Hepatocyte (in vitro differentiated cells): ENCODE data around the gene GOLGA8J.

Experiments used
- CTCF ChIP-seq: fragments of 200-600 bp; sonication (generic); IDR thresholded peaks from 2 replicates; pipeline ENCODE4 v1.5.1; 2016; ENCODE audit warnings: antibody characterized with exemption, mild to moderate bottlenecking; ENCODE audit not compliant: poor library complexity
- EZH2 ChIP-seq: fragments of 200-600 bp; sonication (generic); IDR thresholded peaks from 2 replicates; pipeline ENCODE4 v1.6.1; 2016; ENCODE audit warnings: antibody characterized with exemption, mild to moderate bottlenecking, borderline replicate concordance
- EZH2phosphoT487 ChIP-seq: fragments of 200-600 bp; sonication (generic); IDR thresholded peaks from one replicate; pipeline ENCODE4 v1.6.1; 2018; ENCODE audit warnings: antibody characterized with exemption, mild to moderate bottlenecking, low read depth, moderate library complexity; ENCODE audit not compliant: unreplicated experiment, severe bottlenecking

DNA sequence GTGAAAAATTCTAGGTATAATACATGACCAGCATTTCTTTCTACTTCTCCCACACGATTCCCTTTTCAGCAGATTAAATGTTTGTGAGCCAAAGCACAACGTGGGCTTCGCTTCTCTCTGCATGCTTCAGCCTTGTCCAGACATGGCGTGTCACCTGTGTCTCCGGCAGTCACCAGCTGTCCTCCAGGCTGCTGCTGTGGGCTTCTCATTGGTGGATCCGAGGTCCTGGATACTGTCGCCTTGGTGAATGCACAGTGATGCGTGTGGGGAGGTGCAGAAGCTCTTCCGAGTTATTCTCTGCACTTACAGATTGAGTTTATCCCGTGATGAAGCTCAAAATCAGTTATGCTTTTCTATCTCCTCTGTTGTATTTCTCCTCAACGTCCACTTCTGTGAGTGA, 23.0 kb upstream of the GOLGA8J start:
- TF ChIP-seq CTCF, result no peak
- TF ChIP-seq EZH2, result no peak
- no peak for TF ChIP-seq EZH2phosphoT487
